G401 (cell line): Measurements from ENCODE around the gene GRIK4. TPM values are rescaled to one million over a fixed set of nuclear protein-coding genes. Genes with fewer than 3 reads are reported as not detected.
"Not testable (repeated sequence)": the region's sequence is repeated elsewhere in the genome, so short reads cannot be mapped to it uniquely, and the experiment has no call there.

Experiments used
- DNase-seq: peaks from one replicate; pipeline ENCODE4 v3.0.0-alpha.2; 2015; ENCODE audit warnings: low spot score
- in situ Hi-C: cut with HindIII; loops from 2 replicates; pipeline ENCODE4 v1.10.0; 2016; ENCODE audit warnings: low sequenced_read_pairs, mixed read lengths
- total RNA-seq: library from RNA; depleted of rRNA; stranded (reverse); fragments of >200 nt; shearing (Covaris generic); gene quantifications from 2 replicates; pipeline ENCODE4 v1.2.3, GENCODE V29; 2014

The GRIK4 gene
- total RNA-seq, 1 experiment from 2014 or later = 0.51 TPM

GRCh38 chr11:121006922-121007321 is 495.4 kb downstream of the GRIK4 start:
- in situ Hi-C loops = no loop called here
- no peak for DNase-seq

- no peak for DNase-seq
- in situ Hi-C loops = no loop called here
These were observed 497.0 kb downstream of the GRIK4 start for GRCh38 chr11:121008551-121008950.

GRCh38 chr11:121012091-121012490 is 500.5 kb downstream of the GRIK4 start:
- no peak for DNase-seq
- in situ Hi-C loops = no loop called here

GRCh38 chr11:121018746-121019145 is 507.2 kb downstream of the GRIK4 start:
- DNase-seq = no peak

GRCh38 chr11:121021718-121022117 is 510.2 kb downstream of the GRIK4 start:
- DNase-seq, in situ Hi-C loops: not testable (repeated sequence)

More at GRCh38 chr11:121018746-121019145, 507.2 kb downstream of the GRIK4 start:
- in situ Hi-C loops = no loop called here

- DNase-seq = peak; percentile 94
- in situ Hi-C loops = no loop called here
These were observed 512.6 kb downstream of the GRIK4 start, which contains the start of gene TBCEL for GRCh38 chr11:121023848-121024751. Gene TBCEL, plus strand, starts transcription at chr11:121024102. Its CDS starts 21,589 bp downstream, at chr11:121045691.

- DNase-seq = no peak
- in situ Hi-C loops = no loop called here
These were observed 513.4 kb downstream of the GRIK4 start for GRCh38 chr11:121024989-121025388.

GRCh38 chr11:121029153-121029552 is 517.6 kb downstream of the GRIK4 start:
- in situ Hi-C loops = no loop called here
- no peak for DNase-seq

GRCh38 chr11:121029813-121030445 is 518.4 kb downstream of the GRIK4 start:
- DNase-seq = no peak
- in situ Hi-C loops = no loop called here

GRCh38 chr11:121031167-121031566 is 519.6 kb downstream of the GRIK4 start:
- no peak for DNase-seq
- in situ Hi-C loops = no loop called here

GRCh38 chr11:121031648-121032047 is 520.1 kb downstream of the GRIK4 start:
- in situ Hi-C loops, DNase-seq: not testable (repeated sequence)

GRCh38 chr11:121032546-121032945 is 521.0 kb downstream of the GRIK4 start:
- no peak for DNase-seq
- in situ Hi-C loops = no loop called here

- DNase-seq = no peak
- in situ Hi-C loops = no loop called here
These were observed 522.1 kb downstream of the GRIK4 start for GRCh38 chr11:121033635-121034034.

GRCh38 chr11:121035169-121035755 is 523.7 kb downstream of the GRIK4 start:
- in situ Hi-C loops = no loop called here

GRCh38 chr11:121035780-121036179 is 524.2 kb downstream of the GRIK4 start:
- DNase-seq = no peak
- in situ Hi-C loops = no loop called here

More at GRCh38 chr11:121035169-121035755, 523.7 kb downstream of the GRIK4 start:
- DNase-seq = no peak

GRCh38 chr11:121037016-121037415 is 525.5 kb downstream of the GRIK4 start:
- DNase-seq = no peak
- in situ Hi-C loops = no loop called here
